ENCODE results near the gene ATG16L1. TPM values are rescaled to one million over a fixed set of nuclear protein-coding genes. Genes with fewer than 3 reads are reported as not detected.

The ATG16L1 gene
- total RNA-seq, 1 donor from 2014 or later, result 23.5 TPM

DNA sequence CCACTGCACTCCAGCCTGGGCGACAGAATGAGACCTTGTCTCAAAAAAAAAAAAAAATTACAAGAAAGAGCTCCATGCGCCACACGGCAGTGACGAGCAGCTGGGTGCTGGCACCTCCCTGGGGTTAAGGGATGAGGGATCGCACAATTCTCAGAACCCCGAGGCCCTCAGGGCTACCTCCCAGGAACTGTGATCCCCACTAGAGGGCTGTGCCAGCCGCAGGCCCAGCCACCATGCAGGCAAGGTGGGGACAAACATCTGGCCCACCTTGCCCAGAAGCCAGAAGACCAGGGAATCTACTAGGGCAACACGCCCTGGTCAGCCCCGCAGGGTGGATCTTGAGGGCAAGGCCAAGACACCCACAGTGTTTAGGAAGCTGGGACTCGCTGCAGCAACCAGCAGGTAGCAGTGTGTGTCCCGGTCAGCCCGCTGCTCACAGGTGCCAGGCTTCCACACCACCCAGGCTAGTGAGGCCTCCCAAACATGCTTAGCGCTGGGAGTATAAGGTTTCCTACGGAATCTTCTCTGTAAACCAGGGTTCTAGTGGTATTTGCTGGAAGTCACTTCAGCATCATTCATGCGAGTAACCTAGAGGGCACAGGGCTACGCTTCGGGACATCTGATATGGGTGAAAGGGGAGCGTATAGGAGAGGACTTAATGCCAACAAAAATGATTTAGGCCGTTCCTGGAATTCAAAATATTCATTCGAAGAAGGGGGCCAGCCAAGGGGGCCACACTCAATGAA, 62.9 kb downstream of the ATG16L1 start:
- no peak for DNase-seq (ENCODE audit: low spot score in 2 of 2, unreplicated experiment in 2 of 2)
- Mint-ChIP-seq H3K4me1 (no peaks in the 10 kb centered on the region), H3K9me3 (peaks cover 11% of the 10 kb centered on the region), H3K36me3 (no peaks in the 10 kb centered on the region), H3K27me3 (ENCODE audit: low read depth) (peaks cover 10% of the 10 kb centered on the region), H3K4me3 (no peak overlapping the region), H3K27ac (no peak overlapping the region)
- TF ChIP-seq CTCF (IDR thresholded peaks at IDR 0.05; ENCODE audit: unreplicated experiment), result no peak

GRCh38 chr2:233317196-233317943, 65.9 kb downstream of the ATG16L1 start:
- Mint-ChIP-seq H3K4me1 (no peaks in the 10 kb centered on the region), H3K27me3 (ENCODE audit: low read depth) (peaks cover 21% of the 10 kb centered on the region), H3K36me3 (no peaks in the 10 kb centered on the region), H3K4me3 (no peak overlapping the region), H3K27ac (no peak overlapping the region), H3K9me3 (peaks cover 11% of the 10 kb centered on the region)
- no peak for TF ChIP-seq CTCF (IDR thresholded peaks at IDR 0.05; ENCODE audit: unreplicated experiment)
- DNase-seq (ENCODE audit: low spot score in 2 of 2, unreplicated experiment in 2 of 2), result no peak

DNA sequence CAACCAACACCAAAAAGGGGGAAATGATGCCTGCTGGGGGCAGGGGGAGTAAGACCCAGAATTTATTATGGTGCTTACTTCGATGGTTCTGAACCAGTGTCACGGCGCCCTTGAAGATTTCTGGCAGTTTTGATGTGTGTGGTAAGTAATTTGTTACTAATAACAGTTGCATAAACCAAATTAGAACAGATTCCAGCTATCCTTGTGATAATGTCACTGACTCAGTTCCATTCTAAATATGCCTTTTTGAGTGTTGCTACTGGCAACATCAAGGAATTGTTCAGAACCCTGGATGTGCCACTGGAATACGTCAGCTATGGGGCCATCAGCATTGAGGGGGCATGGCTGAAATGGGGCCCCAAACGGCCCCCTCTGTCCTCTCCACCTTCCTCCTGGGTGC, 67.8 kb downstream of the ATG16L1 start:
- no peak for DNase-seq (ENCODE audit: low spot score in 2 of 2, unreplicated experiment in 2 of 2)
- no peak overlapping the region for H3K4me3 Mint-ChIP-seq
- no peak overlapping the region for H3K27ac Mint-ChIP-seq
- no peaks in the 10 kb centered on the region for H3K4me1 Mint-ChIP-seq
- peaks cover 11% of the 10 kb centered on the region for H3K9me3 Mint-ChIP-seq
- H3K27me3 Mint-ChIP-seq (ENCODE audit: low read depth), result peaks cover 21% of the 10 kb centered on the region
- TF ChIP-seq CTCF (IDR thresholded peaks at IDR 0.05; ENCODE audit: unreplicated experiment), result no peak
- H3K36me3 Mint-ChIP-seq, result no peaks in the 10 kb centered on the region

- Mint-ChIP-seq H3K27me3 (ENCODE audit: low read depth) (peaks cover 21% of the 10 kb centered on the region), H3K27ac (no peak overlapping the region), H3K4me3 (no peak overlapping the region), H3K36me3 (no peaks in the 10 kb centered on the region), H3K4me1 (no peaks in the 10 kb centered on the region), H3K9me3 (peaks cover 11% of the 10 kb centered on the region)
- no peak for DNase-seq (ENCODE audit: low spot score in 2 of 2, unreplicated experiment in 2 of 2)
- TF ChIP-seq CTCF (IDR thresholded peaks at IDR 0.05; ENCODE audit: unreplicated experiment), result no peak
These were observed 69.0 kb downstream of the ATG16L1 start for GRCh38 chr2:233320470-233320869.

DNA sequence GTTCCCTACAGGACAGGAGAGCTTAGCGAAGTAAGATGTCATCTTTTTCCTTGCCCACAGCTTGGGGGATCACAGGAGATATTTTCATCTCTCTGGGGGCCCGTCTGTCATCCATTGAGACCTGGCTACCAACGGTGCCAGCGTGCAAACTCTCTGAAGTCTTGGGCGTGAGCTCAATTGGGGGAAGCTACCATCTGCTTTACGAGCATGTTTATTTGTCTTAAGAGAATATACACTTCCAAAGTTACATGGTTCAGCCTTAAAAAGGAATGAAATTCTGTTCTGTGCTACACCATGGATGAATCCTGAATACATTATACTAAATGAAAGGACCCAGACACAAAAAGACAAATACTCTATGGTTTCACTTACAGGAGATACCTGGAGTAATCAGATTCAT, 69.7 kb downstream of the ATG16L1 start:
- DNase-seq (ENCODE audit: low spot score in 2 of 2, unreplicated experiment in 2 of 2), result no peak
- Mint-ChIP-seq H3K27ac (no peak overlapping the region), H3K4me1 (no peaks in the 10 kb centered on the region), H3K4me3 (no peak overlapping the region), H3K27me3 (ENCODE audit: low read depth) (peaks cover 21% of the 10 kb centered on the region), H3K36me3 (no peaks in the 10 kb centered on the region), H3K9me3 (peaks cover 11% of the 10 kb centered on the region)
- TF ChIP-seq CTCF (IDR thresholded peaks at IDR 0.05; ENCODE audit: unreplicated experiment), result no peak

All from mesothelial cell of epicardium (in vitro differentiated cells).